NCI-H510A treated with DMSO at 0.1 percent for 48 hours (cell line): Measurements from ENCODE around the gene AKAP13.
A peak's percentile ranks its signal among the peaks of the same experiment; 100 is the strongest.

Experiments used
- DNase-seq: peaks from one replicate; lab custom pipeline; 2025; lab: John Stamatoyannopoulos, UW

The AKAP13 gene

GRCh38 chr15:85672332-85673084, 292.1 kb downstream of the AKAP13 start:
- no peak for DNase-seq

GRCh38 chr15:85673326-85673725, 292.9 kb downstream of the AKAP13 start:
- DNase-seq, result no peak

GRCh38 chr15:85676342-85677098, 296.1 kb downstream of the AKAP13 start:
- DNase-seq, result no peak

- DNase-seq, result no peak
Measured at GRCh38 chr15:85679231-85679630, 298.8 kb downstream of the AKAP13 start.

GRCh38 chr15:85681386-85681785, 301.0 kb downstream of the AKAP13 start:
- DNase-seq, result no peak

GRCh38 chr15:85684174-85684710, 303.8 kb downstream of the AKAP13 start:
- no peak for DNase-seq

GRCh38 chr15:85685356-85685755, 305.0 kb downstream of the AKAP13 start:
- no peak for DNase-seq

GRCh38 chr15:85687329-85687728, 306.9 kb downstream of the AKAP13 start:
- no peak for DNase-seq

- DNase-seq, result no peak
Measured at GRCh38 chr15:85688711-85689110, 308.3 kb downstream of the AKAP13 start.

GRCh38 chr15:85689729-85690128, 309.3 kb downstream of the AKAP13 start:
- DNase-seq, result no peak

GRCh38 chr15:85690561-85691231, 310.3 kb downstream of the AKAP13 start:
- DNase-seq, result no peak

GRCh38 chr15:85691350-85692240, 311.2 kb downstream of the AKAP13 start:
- no peak for DNase-seq

- no peak for DNase-seq
Measured at GRCh38 chr15:85692321-85692720, 311.9 kb downstream of the AKAP13 start.

- DNase-seq, result no peak
Measured at GRCh38 chr15:85692873-85693272, 312.5 kb downstream of the AKAP13 start.

GRCh38 chr15:85693277-85693676, 312.9 kb downstream of the AKAP13 start:
- DNase-seq, result no peak

GRCh38 chr15:85694091-85694490, 313.7 kb downstream of the AKAP13 start:
- no peak for DNase-seq

- DNase-seq, result no peak
Measured at GRCh38 chr15:85700767-85701166, 320.4 kb downstream of the AKAP13 start.

GRCh38 chr15:85702321-85703101, 322.1 kb downstream of the AKAP13 start:
- no peak for DNase-seq

- DNase-seq, result no peak
Measured at GRCh38 chr15:85704066-85704465, 323.7 kb downstream of the AKAP13 start.

- peak; percentile 29 for DNase-seq
Measured at GRCh38 chr15:85704720-85705429, 324.5 kb downstream of the AKAP13 start.
